HG03095 (cell line): Measurements from ENCODE around the gene GLIS1.

Source experiments
- ATAC-seq: cut with Tn5 transposase; IDR thresholded peaks from one replicate; pipeline ENCODE4 v1.9.1; 2021; ENCODE audit warnings: moderate library complexity; ENCODE audit not compliant: unreplicated experiment

GLIS1 gene

DNA sequence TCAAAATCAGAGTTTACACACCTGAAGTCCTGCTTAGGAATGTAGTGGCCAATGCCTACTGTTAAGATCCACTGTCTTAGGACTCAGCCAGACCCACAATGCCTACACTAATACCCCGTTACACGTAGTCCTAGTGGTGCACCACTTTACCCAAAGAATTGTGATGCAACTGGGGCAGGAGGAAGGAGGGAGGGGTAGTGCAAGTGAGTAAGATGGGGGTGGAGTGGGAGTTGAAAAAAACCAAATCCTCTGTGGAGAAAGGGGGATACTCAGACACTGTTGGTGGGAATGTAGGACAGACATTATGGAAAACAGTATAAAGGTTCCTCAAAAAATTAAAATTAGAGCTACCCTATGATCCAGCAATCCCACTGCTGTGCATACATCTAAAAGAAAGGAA lies 19.5 kb downstream of the GLIS1 start:
- no peak for ATAC-seq

GRCh38 chr1:53718443-53718842 lies 20.5 kb downstream of the GLIS1 start:
- ATAC-seq = no peak

- no peak for ATAC-seq
Measured at GRCh38 chr1:53717025-53717804, 21.7 kb downstream of the GLIS1 start.

- no peak for ATAC-seq
Measured at GRCh38 chr1:53716150-53716549, 22.8 kb downstream of the GLIS1 start.

GRCh38 chr1:53715478-53715877 lies 23.5 kb downstream of the GLIS1 start:
- no peak for ATAC-seq

DNA sequence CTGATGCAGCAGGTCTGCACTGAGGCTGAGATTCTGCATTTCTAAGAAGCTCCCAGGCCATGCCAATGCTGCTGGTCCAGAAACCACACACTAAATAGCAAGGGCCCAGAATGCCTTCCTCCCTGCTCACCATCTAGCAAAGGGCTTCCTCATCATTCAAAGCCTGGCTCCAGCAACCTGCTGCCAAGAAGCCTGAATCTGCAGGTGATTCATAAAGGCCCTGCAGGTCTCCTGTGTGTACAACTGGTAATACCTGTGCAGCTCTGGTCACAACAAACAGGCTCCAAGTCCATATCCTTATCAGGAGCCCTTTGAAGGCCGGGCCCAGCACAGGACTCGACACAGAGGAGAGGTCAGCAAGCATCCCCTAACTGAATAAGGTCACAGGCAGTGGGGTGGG lies 26.7 kb downstream of the GLIS1 start:
- ATAC-seq = no peak

DNA sequence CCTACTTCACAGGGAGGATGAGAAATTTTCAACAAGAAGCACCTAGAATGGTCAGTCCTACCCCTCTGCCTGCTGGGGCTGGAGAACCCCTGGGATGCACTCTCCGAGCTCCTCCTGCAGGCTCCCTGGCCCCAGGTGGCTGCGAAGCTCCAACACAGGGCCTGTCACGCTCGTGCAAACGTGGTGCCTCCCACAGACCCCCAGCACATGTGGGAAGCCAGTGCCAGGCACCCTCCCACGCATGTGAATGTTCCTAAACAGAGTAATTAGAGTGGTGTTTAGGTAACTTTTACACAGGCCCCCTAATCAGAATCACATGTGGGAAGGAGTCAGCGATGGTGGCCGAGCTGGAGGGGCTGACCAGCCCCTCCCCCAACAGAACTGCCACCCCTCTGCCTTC lies 28.4 kb downstream of the GLIS1 start:
- no peak for ATAC-seq

DNA sequence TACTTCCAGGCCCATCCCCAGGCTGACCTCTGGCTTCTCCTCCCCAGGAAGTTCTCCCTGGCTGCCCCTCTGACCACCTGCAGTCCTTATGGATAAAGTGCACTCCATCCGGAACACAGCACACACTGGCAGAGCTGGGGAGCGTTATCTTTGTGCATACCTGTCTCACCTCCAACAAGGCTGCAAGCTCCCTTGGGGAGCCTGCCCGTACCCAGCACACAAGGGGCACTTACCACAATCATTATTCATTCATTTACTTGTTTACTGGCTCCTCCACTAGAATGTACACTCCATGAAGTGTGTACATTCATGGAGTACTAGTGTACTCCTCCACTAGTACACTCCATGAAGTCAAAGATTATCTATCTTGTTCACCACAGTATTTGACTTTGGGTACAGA lies 30.3 kb downstream of the GLIS1 start:
- ATAC-seq = no peak

DNA sequence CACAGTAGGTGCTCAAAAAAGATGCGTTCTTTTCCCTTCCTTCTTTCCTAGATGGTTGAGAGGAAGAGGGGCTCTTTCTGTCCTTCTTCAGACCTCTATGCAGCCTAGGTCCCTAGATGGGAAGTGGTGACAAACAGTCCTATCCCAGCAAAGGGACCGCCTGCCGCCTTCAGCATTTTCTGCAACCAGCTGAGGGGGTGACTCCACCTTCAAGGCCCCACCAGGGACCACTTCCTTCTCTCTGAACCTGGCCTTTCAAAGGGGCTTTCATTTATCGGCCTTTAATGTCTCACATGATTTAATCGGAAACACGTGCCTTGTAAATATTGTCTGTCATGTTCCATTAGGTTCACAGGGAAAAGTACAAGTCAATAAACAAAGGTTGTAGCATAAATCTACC lies 32.6 kb downstream of the GLIS1 start:
- ATAC-seq = no peak

DNA sequence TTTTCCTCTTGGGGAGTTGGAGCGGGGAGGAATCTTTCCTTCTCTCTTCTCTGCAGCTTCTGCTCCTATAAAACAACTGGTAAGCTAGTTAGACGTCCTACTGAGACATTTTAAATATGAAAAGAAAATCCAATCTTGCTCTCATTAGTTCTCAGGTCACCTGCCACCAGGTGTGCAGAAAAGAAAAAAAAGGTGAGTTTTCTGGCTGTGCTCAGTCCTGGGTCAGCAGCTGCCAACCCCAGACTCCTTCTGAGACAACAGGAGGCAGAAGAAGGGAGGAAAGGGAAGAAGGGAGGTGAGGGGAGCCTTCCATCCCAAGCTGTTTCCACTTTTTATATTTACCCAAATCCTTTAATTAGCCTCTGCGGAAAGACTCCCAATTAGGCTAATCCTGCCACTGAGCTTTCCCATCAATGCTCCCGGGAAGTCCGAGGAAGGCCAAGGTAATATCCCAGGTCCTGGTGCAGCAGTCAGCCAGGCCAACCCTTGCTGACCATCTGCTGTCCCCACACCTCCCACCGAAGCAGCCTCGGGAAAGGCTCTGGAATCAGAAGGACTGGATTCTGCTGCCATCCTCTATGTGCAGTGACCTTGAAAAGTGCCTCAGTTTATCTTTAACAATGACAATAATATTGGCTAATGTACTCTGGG lies 33.4 kb downstream of the GLIS1 start:
- no peak for ATAC-seq

GRCh38 chr1:53704804-53705445 lies 34.0 kb downstream of the GLIS1 start:
- ATAC-seq = no peak

DNA sequence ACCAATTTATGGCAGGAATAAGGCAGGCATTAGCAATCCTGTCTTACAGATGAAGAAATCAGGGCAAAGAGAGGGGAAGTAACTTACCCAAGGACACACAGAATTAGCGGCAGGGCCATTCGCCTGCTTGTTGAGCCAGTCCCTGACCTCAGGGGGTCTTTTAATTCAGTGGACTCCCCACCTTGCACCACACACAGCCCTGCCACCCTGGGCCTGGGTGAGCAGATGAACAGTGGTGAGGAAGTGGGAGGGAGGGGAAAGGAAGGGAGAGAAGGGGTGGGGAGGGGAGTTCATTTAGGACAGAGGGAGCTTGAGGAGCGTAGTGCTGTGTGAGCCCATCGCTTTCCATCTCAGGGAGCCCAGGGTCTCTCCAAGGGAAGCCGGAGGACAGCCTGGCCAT lies 34.7 kb downstream of the GLIS1 start:
- no peak for ATAC-seq

- no peak for ATAC-seq
Measured at GRCh38 chr1:53703174-53703573, 35.8 kb downstream of the GLIS1 start.

- no peak for ATAC-seq
Measured at GRCh38 chr1:53702341-53702740, 36.6 kb downstream of the GLIS1 start.

GRCh38 chr1:53700776-53701175 lies 38.2 kb downstream of the GLIS1 start:
- no peak for ATAC-seq

DNA sequence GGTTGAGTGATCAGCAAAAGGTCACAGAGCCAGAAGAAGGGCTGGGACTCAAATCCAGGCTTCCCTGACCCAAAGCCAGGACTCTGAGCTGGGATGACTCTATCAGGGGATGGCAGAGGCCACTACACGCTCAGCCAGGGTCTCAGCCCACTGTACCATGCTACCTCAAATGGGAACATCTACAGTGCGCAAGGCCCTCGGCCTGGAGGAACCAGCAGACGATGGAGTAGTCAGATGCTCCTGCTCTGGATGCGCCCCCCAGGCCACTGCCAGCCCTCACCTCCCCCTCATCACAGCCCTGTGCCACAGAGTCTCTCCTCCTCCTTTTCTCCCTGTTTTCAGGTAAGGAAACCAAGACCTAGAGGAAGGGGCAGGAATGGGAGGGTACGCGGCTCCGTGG lies 39.0 kb downstream of the GLIS1 start:
- ATAC-seq = no peak

- no peak for ATAC-seq
Measured at GRCh38 chr1:53698384-53698980, 40.5 kb downstream of the GLIS1 start.

- no peak for ATAC-seq
Measured at GRCh38 chr1:53697721-53698383, 41.1 kb downstream of the GLIS1 start.

- no peak for ATAC-seq
Measured at GRCh38 chr1:53696990-53697389, 42.0 kb downstream of the GLIS1 start.

- ATAC-seq = no peak
Measured at GRCh38 chr1:53696571-53696970, 42.4 kb downstream of the GLIS1 start.

DNA sequence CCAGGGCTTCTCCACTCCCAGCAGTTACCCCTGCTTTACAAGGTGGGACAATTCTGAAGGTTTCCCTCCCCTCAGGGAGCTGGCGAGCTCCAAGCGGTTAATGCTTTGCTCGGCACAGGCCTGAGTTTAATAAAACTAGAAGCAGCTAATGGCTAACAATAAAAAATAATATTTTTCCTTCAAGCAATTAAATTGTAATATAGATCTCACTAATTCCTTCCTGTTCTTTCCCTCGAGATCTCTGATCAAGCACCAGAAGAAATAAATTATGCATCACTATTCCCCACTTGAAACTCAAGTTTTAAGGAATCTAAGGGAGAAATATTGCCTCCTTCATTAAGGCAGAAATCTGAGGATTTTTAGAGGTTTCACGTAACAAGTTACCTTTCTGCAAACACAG lies 42.9 kb downstream of the GLIS1 start:
- ATAC-seq = no peak
